Muscle layer of duodenum (tissue), 2 donors: ENCODE data around the gene GALNTL6.
A peak's percentile ranks its signal among the peaks of the same experiment; 100 is the strongest.
"Not testable (repeated sequence)": the region's sequence is repeated elsewhere in the genome, so short reads cannot be mapped to it uniquely, and the experiment has no call there.

Experiments
- H3K27ac ChIP-seq: one replicate; pipeline ENCODE4 v1.7.0; 2013; ENCODE audit warnings: mild to moderate bottlenecking, low read length
- H3K27me3 ChIP-seq: one replicate; pipeline ENCODE4 v1.7.0; 2013; ENCODE audit warnings: low read depth, mild to moderate bottlenecking, control low read depth, low read length
- H3K36me3 ChIP-seq, 2 donors: one replicate each; pipeline ENCODE4 v1.7.0; 2013; ENCODE audit warnings: low read length in 2 of 2, control low read depth in 1 of 2, mild to moderate bottlenecking in 1 of 2; ENCODE audit not compliant: insufficient read depth in 2 of 2, control insufficient read depth in 1 of 2
- H3K4me1 ChIP-seq, 2 donors: one replicate each; pipeline ENCODE4 v1.7.0; 2013; ENCODE audit warnings: low read length in 2 of 2, mild to moderate bottlenecking in 2 of 2, control low read depth in 1 of 2, moderate library complexity in 1 of 2; ENCODE audit not compliant: insufficient read depth in 2 of 2, control insufficient read depth in 1 of 2
- H3K4me3 ChIP-seq, 2 donors: one replicate each; pipeline ENCODE4 v1.7.0; 2013; ENCODE audit warnings: low read length in 2 of 2, low read depth in 1 of 2, mild to moderate bottlenecking in 1 of 2
- H3K9me3 ChIP-seq, 2 donors: one replicate each; pipeline ENCODE4 v1.7.0; 2013; ENCODE audit warnings: low read length in 2 of 2, control low read depth in 1 of 2, mild to moderate bottlenecking in 1 of 2; ENCODE audit not compliant: control insufficient read depth in 1 of 2
- donor health status: healthy.

The GALNTL6 gene

DNA sequence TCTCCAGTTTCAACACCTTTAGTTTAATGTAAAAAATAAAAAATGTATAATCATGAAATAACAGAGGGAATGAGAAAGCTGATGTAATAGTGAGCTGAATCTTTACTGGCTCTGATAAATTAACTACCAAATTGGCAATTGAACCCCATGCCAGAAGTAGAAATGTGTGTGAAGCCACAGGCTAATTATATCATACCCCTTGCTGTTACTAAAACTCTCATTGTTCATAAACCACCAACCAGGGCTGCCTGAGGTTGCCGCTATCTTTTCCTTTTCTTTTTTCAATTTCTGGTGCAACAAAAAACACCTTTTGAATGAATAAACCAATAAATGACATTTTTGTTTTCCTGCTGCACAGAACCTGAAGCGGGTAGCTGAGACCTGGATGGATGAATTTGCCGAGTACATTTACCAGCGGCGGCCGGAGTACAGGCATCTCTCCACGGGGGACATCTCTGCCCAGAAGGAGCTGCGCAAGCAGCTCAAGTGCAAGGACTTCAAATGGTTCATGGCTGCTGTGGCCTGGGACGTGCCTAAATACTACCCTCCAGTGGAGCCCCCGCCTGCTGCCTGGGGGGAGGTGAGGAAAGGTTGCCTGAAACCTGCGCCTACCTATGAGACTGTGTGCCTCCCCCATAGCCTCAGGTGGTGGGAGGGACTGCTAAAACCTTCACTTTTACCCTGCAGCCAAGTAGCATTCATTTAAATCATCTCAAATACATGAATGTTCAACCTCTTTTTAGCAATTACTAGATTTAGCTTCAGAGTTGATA lies 1138.7 kb downstream of the GALNTL6 start:
- H3K36me3 ChIP-seq = no peaks in the 10 kb centered on the region
- no peak overlapping the region for H3K27ac ChIP-seq
- H3K27me3 ChIP-seq = no peaks in the 10 kb centered on the region
- H3K9me3 ChIP-seq = no peaks in the 10 kb centered on the region
- H3K4me1 ChIP-seq = peaks cover 0 to 3% of the 10 kb centered on the region in 2 donors
- H3K4me3 ChIP-seq = no peak overlapping the region

DNA sequence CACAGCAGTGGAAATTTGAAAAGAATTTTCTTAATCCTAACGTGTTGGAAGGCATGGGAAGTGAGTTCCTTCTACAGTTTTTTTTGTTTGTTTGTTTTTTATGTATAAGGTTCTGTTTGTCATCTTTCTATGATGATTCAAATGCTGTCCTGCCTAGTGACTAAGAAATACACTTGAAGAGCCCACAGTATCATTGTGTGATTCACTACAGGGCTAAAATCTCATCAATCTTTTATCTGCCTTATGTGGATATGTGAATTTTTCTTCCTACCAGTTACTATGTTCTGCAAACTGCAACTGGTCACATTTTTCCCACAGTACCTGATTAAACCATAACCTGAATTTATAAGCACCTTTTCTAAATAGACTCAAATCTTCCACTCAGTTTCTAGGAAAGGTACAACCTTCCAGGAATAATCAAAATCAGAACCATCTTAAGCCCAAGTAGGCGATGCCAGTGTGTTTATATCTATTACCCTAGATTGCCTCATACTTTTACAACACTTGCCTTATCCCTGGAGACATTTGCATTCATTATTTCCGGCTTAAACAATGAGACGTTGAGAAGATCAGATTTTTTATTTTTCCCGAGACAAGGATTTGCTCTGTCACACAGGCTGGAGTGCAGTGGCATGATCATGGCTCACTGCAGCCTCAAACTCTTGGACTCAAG lies 1140.8 kb downstream of the GALNTL6 start:
- no peaks in the 10 kb centered on the region for H3K9me3 ChIP-seq
- no peak overlapping the region for H3K27ac ChIP-seq
- no peak overlapping the region for H3K4me3 ChIP-seq
- H3K4me1 ChIP-seq = no peaks in the 10 kb centered on the region
- H3K27me3 ChIP-seq = no peaks in the 10 kb centered on the region
- no peaks in the 10 kb centered on the region for H3K36me3 ChIP-seq

DNA sequence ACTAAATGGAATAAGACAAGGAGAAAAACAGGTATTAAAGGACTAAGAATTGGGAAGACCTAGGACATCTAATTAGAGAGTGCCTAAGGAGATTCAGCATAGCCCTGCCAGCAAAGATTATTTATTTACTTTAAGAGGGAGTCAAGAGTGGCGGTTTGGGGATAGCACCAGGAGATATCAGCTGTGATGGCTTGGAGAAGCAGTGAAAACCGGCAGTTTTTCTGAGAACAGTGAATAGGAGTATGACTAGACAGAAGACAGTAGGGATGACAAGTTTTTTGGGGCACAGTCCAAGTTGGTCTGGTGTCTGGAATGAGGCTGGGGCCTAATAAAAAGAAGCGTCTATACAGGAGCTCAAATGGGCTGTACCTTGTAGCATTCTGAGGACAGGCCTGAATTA lies 1143.1 kb downstream of the GALNTL6 start:
- not testable (repeated sequence) for H3K27me3 ChIP-seq, H3K36me3 ChIP-seq, H3K4me1 ChIP-seq, H3K27ac ChIP-seq, H3K4me3 ChIP-seq, H3K9me3 ChIP-seq

DNA sequence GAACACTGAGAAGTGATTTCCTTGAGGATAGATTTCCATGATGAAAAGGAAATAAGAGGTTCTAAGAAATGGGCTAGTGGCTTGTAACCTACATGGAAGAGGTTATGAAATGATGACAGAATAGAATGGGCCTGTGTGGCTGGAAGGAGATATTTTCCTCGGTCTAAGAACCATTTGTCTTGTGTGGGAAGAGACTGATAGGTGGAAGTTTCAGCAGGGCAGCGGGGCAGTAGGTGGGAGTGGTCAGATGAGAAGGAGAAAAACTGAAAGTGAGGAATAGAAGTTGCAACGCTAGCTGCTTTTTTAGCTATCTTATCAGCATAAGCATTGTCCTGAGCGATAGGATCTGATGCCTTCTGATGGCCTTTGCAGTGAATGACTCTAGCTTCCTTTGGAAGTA lies 1144.0 kb downstream of the GALNTL6 start:
- Histone ChIP-seq H3K4me3 (no peak overlapping the region), H3K27ac (no peak overlapping the region), H3K27me3 (no peaks in the 10 kb centered on the region), H3K36me3 (no peaks in the 10 kb centered on the region), H3K4me1 (no peaks in the 10 kb centered on the region), H3K9me3 (no peaks in the 10 kb centered on the region)

DNA sequence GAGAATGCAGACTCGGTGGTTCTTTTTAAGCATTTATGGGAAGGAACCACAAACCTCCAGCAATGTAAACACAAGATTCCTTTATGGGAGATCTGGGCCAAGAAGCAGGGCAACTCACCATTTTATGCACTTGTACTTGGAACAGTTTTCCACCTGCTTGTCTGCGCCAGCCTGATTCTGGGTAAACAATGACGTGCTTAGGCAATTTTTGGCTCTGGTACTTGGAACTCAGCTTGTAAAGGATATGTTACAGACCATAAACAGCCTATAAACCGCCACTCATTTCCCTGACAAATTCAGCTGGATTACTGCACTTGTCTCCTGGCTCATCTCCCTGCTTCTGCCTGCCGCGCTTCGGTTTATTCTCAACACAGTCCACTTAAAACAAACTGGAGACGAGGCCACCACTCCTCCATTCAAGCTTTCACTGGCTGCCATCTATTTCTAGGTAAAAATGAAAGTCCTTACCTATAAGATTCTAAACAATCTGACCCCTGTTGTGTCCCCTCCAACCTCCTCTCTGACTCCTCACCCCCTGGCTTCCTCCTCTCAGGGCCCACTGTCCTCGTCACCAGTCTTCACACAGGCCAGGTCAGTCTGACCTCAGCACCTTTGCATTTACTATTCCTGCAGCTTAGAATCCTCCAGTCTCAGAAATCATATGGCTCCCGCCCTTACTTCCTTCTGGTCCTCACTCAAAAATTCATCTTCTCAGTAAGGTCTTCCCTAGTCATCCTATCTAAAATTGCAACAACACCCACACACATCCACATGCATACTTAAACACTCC lies 1149.6 kb downstream of the GALNTL6 start:
- Histone ChIP-seq H3K9me3 (no peaks in the 10 kb centered on the region), H3K36me3 (no peaks in the 10 kb centered on the region), H3K27ac (peak overlapping the region; percentile 54), H3K4me3 (peak overlapping the region in 1 of 2 donors; percentile 5), H3K27me3 (no peaks in the 10 kb centered on the region), H3K4me1 (peaks cover 10 to 15% of the 10 kb centered on the region in 2 donors)

DNA sequence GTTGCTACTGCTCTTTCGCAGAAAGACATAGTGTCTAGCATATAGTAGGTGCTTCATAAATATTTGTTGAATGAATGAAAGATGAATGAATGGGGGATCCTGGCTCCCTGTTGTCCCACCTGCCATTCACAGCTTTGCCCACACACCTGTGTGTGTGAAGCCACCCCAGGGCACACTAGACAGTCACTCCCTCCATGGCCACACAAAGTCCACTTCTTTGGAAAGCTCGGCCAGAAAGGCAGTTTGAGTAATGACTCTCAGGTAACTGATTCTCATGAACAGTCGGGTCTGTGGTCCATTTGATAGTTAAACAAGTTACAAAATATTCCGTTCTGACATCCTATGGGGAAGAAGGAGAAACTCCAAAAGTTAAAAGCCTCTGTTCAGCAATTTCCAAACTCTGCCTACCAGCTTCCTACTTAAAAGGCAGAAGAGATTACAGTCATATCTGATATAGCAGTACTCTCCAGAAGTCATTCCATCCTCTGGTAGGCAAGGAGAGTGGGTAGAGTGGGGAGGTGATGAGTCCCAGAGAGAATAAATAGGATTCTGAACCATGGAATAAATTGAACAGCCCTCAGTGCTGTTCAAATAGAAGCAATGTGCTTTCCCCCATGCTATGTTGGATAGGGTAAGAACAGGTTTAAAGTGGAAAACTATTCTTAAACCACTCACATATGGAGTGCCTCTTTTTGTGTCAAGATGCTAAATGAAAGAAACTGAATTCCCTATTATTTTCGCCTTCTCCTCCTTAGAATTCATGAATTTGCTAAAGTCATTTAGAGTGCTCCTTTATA lies 1150.5 kb downstream of the GALNTL6 start:
- H3K36me3 ChIP-seq = no peaks in the 10 kb centered on the region
- H3K9me3 ChIP-seq = no peaks in the 10 kb centered on the region
- no peaks in the 10 kb centered on the region for H3K27me3 ChIP-seq
- H3K27ac ChIP-seq = peak overlapping the region; percentile 54
- peak overlapping the region in 1 of 2 donors; percentile 5 for H3K4me3 ChIP-seq
- H3K4me1 ChIP-seq = peaks cover 10 to 15% of the 10 kb centered on the region in 2 donors

DNA sequence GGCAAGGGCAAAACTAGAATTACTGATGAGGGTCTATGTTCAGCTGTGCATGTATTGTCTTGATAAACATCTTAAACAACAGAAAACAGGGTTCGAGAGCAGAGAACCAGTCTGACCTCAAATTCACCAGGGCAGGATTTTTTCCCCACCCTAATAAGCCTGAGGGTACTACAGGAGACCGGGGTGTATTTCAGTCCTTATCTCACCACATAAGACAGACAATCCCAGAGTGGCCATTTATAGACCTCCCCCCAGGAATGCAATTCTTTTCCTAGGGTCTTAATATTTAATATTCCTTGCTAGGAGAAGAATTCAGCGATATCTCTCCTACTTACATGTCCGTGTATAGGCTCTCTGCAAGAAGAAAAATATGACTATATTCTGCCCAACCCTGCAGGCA lies 1157.0 kb downstream of the GALNTL6 start:
- H3K4me3 ChIP-seq, H3K27me3 ChIP-seq, H3K4me1 ChIP-seq, H3K36me3 ChIP-seq, H3K9me3 ChIP-seq, H3K27ac ChIP-seq: not testable (repeated sequence)

DNA sequence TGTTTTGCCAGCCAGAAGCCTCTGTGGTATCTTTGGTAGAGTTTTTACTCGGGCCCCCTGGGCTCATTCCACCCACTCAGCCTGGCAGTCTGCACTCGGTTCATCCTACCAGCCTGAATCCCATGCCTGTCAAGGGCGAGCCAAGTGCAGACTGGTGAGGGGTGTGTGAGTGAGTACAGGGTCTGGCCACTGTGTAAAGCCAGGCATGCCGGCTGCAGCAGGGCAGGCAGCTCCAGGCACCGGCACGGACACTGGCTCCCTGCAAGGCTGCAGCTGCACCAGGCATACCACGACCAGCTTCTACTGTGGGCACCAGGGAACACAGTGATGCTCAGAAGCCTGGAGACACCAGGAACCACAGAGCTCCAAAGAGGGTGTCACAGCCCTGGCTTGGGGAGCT lies 1161.4 kb downstream of the GALNTL6 start:
- H3K9me3 ChIP-seq = peaks cover 0 to 3% of the 10 kb centered on the region in 2 donors
- H3K27ac ChIP-seq = no peak overlapping the region
- H3K4me3 ChIP-seq = no peak overlapping the region
- H3K4me1 ChIP-seq = no peaks in the 10 kb centered on the region
- H3K27me3 ChIP-seq = no peaks in the 10 kb centered on the region
- no peaks in the 10 kb centered on the region for H3K36me3 ChIP-seq

DNA sequence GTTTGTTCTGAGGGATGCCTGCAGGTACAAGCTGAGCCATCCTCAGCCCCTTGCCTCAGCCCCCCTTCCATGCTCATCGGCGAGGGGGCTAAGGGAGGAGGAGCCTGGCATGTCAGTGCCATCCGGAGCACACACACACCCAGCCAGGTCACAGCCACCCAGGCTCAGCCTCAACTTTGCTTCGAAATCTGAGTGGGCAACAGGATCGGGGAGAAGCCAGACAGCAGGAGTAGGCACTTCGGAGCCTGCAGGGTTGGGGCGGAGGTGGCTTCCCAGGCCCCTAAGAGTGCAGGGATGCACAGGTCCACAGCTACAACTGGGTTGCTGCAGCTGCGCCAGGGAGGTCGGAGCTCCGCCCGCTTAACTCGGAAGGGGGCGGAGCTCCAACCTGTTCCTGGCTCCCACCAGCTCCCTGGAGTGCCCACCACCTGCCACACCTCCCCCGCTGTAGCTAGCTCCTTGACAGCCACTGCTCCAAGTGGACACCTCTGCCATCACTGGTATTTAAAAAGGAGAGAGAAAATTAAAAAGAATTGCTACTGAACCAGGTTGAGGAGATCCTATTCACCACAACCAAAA lies 1162.5 kb downstream of the GALNTL6 start:
- no peaks in the 10 kb centered on the region for H3K27me3 ChIP-seq
- no peaks in the 10 kb centered on the region for H3K4me1 ChIP-seq
- H3K9me3 ChIP-seq = peaks cover 0 to 2% of the 10 kb centered on the region in 2 donors
- no peaks in the 10 kb centered on the region for H3K36me3 ChIP-seq
- no peak overlapping the region for H3K4me3 ChIP-seq
- no peak overlapping the region for H3K27ac ChIP-seq

DNA sequence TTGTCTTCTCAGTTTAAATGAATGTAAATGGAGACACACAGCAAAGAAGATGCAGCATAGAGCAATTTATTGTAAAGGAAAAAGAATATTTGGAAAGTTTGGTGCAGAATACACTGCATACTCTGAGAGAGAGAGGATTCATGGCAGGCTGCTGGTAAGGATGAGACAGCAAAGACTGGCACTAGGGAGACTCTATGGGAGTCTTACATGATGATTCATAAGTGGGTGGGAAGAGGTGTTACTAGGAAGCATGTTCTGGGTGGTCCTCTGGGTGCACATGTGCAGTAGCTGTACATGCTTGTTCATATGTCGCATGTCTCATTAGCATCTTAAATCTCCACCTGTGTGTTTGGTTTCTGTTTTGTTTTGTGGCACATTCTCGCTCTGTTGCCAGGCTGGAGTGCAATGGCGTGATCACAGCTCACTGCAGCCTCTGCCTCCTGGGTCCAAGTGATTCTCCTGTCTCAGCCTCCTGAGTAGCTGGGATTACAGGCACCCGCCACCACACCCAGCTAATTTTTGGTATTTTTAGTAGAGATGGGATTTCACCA lies 1164.4 kb downstream of the GALNTL6 start:
- H3K4me1 ChIP-seq, H3K27me3 ChIP-seq, H3K36me3 ChIP-seq, H3K9me3 ChIP-seq, H3K27ac ChIP-seq, H3K4me3 ChIP-seq: not testable (repeated sequence)
